GM18508 (cell line): ENCODE results near the gene DDAH1.

Experiments
- ATAC-seq: cut with Tn5 transposase; IDR thresholded peaks from one replicate; pipeline ENCODE4 v1.9.1; 2021; ENCODE audit warnings: moderate number of reproducible peaks; ENCODE audit not compliant: insufficient read depth, unreplicated experiment

Gene DDAH1

GRCh38 chr1:85283475-85284199, 181.3 kb downstream of the DDAH1 start:
- ATAC-seq, result no peak

GRCh38 chr1:85282424-85282823, 182.5 kb downstream of the DDAH1 start:
- no peak for ATAC-seq

GRCh38 chr1:85280636-85281035, 184.3 kb downstream of the DDAH1 start:
- no peak for ATAC-seq

- no peak for ATAC-seq
Measured at GRCh38 chr1:85279458-85280080, 185.4 kb downstream of the DDAH1 start.

GRCh38 chr1:85278853-85279314, 186.1 kb downstream of the DDAH1 start:
- ATAC-seq, result no peak

GRCh38 chr1:85277802-85278201, 187.2 kb downstream of the DDAH1 start:
- no peak for ATAC-seq

GRCh38 chr1:85276978-85277639, 187.8 kb downstream of the DDAH1 start:
- no peak for ATAC-seq

- ATAC-seq, result peak; percentile 82
Measured at GRCh38 chr1:85276215-85276977, 188.6 kb downstream of the DDAH1 start, which contains the start of gene BCL10. BCL10 (minus strand) TSS chr1:85276632; CDS start chr1:85276352, 280 bp downstream.

- no peak for ATAC-seq
Measured at GRCh38 chr1:85275701-85276214, 189.2 kb downstream of the DDAH1 start.

- no peak for ATAC-seq
Measured at GRCh38 chr1:85274969-85275453, 189.9 kb downstream of the DDAH1 start.

GRCh38 chr1:85273397-85273796, 191.6 kb downstream of the DDAH1 start:
- no peak for ATAC-seq

- no peak for ATAC-seq
Measured at GRCh38 chr1:85268801-85269585, 196.0 kb downstream of the DDAH1 start.
